BJ (cell line): Measurements from ENCODE around the gene RPS16. TPM values are rescaled to one million over a fixed set of nuclear protein-coding genes. Genes with fewer than 3 reads are reported as not detected.

ENCODE experiments used
- CTCF ChIA-PET: fragments of 350-600 bp; formaldehyde crosslinking; extraction: SDS; loops from one replicate; lab custom pipeline; 2021; ENCODE audit warnings: antibody characterized with exemption, inconsistent platforms; lab: Yijun Ruan, JAX
- POLR2A ChIA-PET: fragments of 300-600 bp; sonication (Branson Sonifier 250); formaldehyde crosslinking; extraction: SDS; loops from one replicate; lab custom pipeline; 2021; ENCODE audit warnings: antibody characterized with exemption; lab: Charles Lee
- DNase-seq: peaks from one replicate; pipeline ENCODE4 v3.0.0-alpha.2; 2011; ENCODE audit warnings: low read depth
- H3K27me3 ChIP-seq: 2 replicates; pipeline ENCODE4 v1.6.0; 2011; ENCODE audit warnings: low read length; ENCODE audit not compliant: control insufficient read depth, insufficient read depth
- H3K36me3 ChIP-seq: 2 replicates; pipeline ENCODE4 v1.5.1; 2011; ENCODE audit warnings: low read length; ENCODE audit not compliant: control insufficient read depth, insufficient read depth
- H3K4me3 ChIP-seq: 2 replicates; pipeline ENCODE4 v1.5.1; 2011; ENCODE audit warnings: low read depth, mild to moderate bottlenecking, control low read depth, low read length
- polyA minus RNA-seq: library from RNA; depleted of rRNA, polyadenylated mRNA; stranded (reverse); fragments of >200 nt; gene quantifications from 2 replicates; pipeline ENCODE4 v1.2.3, GENCODE V29; 2011; rRNA and poly(A)+ RNA removed
- polyA plus RNA-seq: library from polyadenylated mRNA; depleted of rRNA; stranded (reverse); fragments of >200 nt; gene quantifications from 2 replicates; pipeline ENCODE4 v1.2.3, GENCODE V29; 2011; rRNA removed
- TF ChIP-seq, protein P1 (sequence below): IDR thresholded peaks from 2 replicates; pipeline ENCODE4 v1.5.1; 2011; ENCODE audit warnings: low read depth, mild to moderate bottlenecking, control low read depth, inconsistent platforms, low read length, moderate library complexity; ENCODE audit not compliant: insufficient read depth

The RPS16 gene
- 2,401 and 2,896 TPM in 2 replicates for polyA plus RNA-seq
- 1,392 and 2,311 TPM in 2 replicates for polyA minus RNA-seq

DNA sequence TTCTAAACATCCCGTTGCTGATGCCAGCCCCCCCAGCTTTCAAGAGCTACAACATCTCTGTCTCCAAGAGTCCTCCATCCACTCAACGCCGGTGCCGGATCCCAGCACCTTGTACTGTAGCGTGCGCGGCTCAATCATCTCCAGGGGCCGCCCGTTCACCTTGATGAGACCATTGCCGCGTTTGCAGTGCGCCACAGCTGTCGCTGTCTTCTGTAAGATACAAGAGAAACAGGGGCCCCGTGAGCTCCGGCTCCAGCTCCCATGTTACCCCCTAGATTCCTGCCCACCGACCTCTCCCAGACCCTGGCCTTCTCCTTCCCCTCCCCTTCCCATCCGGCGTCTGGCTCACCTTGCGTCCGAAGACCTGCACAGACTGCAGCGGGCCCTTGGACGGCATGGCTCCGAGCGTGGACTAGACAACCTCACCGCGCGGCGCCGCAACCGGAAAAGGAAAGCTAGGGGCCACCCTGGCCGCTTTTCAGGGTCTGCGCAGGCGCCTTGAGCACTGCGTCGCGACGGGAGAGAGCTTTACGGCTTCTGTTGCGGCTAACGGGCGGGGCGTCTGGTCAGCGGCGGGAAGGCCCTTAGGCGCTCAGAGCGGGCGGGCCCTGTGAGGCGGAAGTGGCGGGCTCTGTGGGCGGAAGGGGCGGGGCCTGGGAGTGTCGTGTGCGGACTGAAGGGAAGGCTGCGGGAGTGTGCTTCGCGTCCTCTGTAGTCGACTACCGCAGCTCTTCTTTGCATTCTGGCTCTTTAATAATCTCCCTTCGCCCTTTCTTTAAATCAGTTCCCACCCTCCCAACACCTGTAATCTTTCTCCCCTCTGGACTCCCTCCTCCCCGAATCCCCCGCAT, at the start of gene RPS16:
TSS of gene RPS16 (minus strand) at position 451 of the 851 bp plus-strand sequence. CDS start at position 397, 54 bp downstream.
- Histone ChIP-seq H3K36me3 (peaks cover 17% of the 10 kb centered on the region), H3K27me3 (no peaks in the 10 kb centered on the region), H3K4me3 (peak within 1 kb of the TSS; percentile 98)
- DNase-seq, result peak; percentile 66
- POLR2A ChIA-PET, result interaction anchor here (0.6 to 1.5 kb wide), 11 partner anchors 10 to 744 kb away, joined by 3 to 17 read pairs (median 4); partner anchors contain the start of genes EID2B, MED29, PAF1 and SAMD4B
- TF ChIP-seq, protein P1, sequence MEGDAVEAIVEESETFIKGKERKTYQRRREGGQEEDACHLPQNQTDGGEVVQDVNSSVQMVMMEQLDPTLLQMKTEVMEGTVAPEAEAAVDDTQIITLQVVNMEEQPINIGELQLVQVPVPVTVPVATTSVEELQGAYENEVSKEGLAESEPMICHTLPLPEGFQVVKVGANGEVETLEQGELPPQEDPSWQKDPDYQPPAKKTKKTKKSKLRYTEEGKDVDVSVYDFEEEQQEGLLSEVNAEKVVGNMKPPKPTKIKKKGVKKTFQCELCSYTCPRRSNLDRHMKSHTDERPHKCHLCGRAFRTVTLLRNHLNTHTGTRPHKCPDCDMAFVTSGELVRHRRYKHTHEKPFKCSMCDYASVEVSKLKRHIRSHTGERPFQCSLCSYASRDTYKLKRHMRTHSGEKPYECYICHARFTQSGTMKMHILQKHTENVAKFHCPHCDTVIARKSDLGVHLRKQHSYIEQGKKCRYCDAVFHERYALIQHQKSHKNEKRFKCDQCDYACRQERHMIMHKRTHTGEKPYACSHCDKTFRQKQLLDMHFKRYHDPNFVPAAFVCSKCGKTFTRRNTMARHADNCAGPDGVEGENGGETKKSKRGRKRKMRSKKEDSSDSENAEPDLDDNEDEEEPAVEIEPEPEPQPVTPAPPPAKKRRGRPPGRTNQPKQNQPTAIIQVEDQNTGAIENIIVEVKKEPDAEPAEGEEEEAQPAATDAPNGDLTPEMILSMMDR, result no peak
- CTCF ChIA-PET, result interaction anchor here (0.8 to 1.7 kb wide), 7 partner anchors 21 to 98 kb away, joined by 3 to 9 read pairs (median 5); partner anchors contain the start of genes EID2B and PLEKHG2

DNA sequence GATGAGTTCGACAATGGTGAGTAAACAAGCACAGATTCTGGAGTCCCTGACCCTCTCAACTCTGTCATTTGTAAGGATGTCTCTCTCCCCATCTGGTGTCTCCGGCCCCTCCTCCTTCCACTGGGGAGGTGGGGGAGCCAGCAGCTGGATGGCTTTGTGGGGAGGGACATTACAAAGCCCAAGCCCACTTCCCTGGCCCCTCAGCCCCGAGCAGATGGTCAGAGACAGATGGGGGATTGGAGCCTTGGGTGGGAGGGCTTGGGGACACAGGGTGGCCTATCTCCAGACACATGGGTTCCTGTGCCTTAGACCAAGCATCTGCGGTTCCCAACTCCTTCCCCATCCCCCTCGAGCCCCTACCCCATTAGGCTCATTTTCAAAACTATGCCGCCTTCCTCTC, 47.4 kb upstream of the RPS16 start:
- ChIA-PET CTCF (no interaction called here), POLR2A (no interaction called here)
- no peak overlapping the region for H3K4me3 ChIP-seq
- H3K36me3 ChIP-seq, result peaks cover 17% of the 10 kb centered on the region
- H3K27me3 ChIP-seq, result no peaks in the 10 kb centered on the region
- no peak for DNase-seq
- TF ChIP-seq, protein P1, result no peak

DNA sequence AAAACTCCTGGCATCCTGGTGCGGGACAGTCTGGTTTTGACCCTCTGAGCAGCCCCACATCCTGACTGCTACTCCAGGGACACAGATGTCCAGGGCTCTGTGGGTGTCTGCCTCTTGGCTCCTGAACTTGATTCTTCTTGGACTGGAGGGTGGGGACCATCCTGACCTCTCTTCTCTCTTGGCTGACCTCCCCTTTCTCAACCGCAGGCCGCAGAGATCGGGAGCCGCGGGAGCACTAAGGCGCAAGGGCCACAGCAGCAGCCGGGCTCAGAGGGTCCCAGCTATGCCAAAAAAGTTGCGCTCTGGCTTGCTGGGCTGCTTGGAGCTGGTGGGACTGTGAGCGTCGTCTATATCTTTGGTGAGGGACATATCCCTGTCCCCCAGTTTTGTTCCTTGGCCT, 45.9 kb upstream of the RPS16 start:
- no peaks in the 10 kb centered on the region for H3K27me3 ChIP-seq
- H3K4me3 ChIP-seq, result peak overlapping the region; percentile 91
- ChIA-PET POLR2A (no interaction called here), CTCF (interaction anchor here (0.7 kb wide), 1 partner anchor 14 kb away, joined by 3 read pairs; no protein-coding TSS in a partner anchor)
- TF ChIP-seq, protein P1, result no peak
- peaks cover 10% of the 10 kb centered on the region for H3K36me3 ChIP-seq
- DNase-seq, result no peak

DNA sequence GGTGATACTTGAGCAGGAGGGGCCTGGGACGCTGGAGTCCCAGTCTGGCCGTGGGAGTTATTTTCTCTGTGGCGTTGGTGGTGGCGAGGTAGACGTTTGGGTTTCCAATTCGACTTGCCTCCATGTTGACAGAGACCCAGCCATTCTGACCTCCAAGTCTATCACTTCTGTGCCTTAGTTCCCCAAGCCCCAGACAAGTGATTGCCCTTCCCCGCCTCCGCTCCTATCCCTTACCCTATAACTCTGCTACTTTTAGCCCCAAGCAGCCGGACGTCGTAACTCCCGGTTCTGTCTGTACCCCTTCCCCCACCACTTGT, 45.4 kb upstream of the RPS16 start:
- Histone ChIP-seq H3K4me3 (peak overlapping the region; percentile 91), H3K27me3 (no peaks in the 10 kb centered on the region), H3K36me3 (peaks cover 8% of the 10 kb centered on the region)
- TF ChIP-seq, protein P1, result no peak
- DNase-seq, result no peak
- POLR2A ChIA-PET, result interaction anchor here (0.6 to 0.7 kb wide), 3 partner anchors 52 to 68 kb away, joined by 4 to 9 read pairs (median 5); no protein-coding TSS in a partner anchor
- CTCF ChIA-PET, result interaction anchor here (1.0 to 1.2 kb wide), 2 partner anchors 9 to 51 kb away, joined by 3 read pairs; partner anchors contain the start of gene EID2B
